NCI-H345 treated with DMSO at 0.1 percent for 48 hours (cell line): Measurements from ENCODE around the gene CLK4.

Source experiments
- DNase-seq: peaks from one replicate; lab custom pipeline; 2025; ENCODE audit not compliant: unreplicated experiment; lab: John Stamatoyannopoulos, UW

The CLK4 gene

GRCh38 chr5:178554311-178554710, 72.5 kb downstream of the CLK4 start:
- DNase-seq: no peak

DNA sequence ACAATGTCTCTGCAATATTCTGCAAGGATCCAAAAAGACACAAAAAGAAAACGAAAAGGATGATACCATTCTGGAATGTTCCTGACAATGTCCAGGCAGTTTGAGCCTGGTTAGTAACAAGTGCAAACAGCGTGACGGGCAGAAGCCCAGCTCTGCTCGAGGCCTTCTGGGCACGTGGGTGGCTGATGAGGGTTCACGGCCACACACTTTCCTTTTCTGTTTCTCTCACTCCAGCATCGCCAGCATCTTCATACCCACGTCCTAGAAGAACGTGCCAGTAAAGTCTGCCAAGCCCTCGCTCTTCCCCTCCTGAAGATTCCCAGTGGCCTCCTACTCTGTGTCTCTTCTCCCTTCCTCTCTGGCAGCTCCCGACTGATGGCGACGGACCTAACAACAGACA, 73.3 kb downstream of the CLK4 start:
- DNase-seq: no peak
